B cell (primary cell): ENCODE measurements around the gene RNASE8. TPM values are rescaled to one million over a fixed set of nuclear protein-coding genes. Genes with fewer than 3 reads are reported as not detected.

Experiments used
- ATAC-seq: fragments of 200-7000 bp; cut with Tn5 transposase; one replicate; pipeline ENCODE4 v1.10.0; 2021; ENCODE audit warnings: low read depth, mild to moderate bottlenecking, moderate number of reproducible peaks, moderate library complexity
- CTCF ChIA-PET: fragments of 350-600 bp; sonication (Branson Sonifier 250); formaldehyde crosslinking; loops from one replicate; lab custom pipeline; 2021; ENCODE audit warnings: antibody characterized with exemption, inconsistent platforms; lab: Charles Lee
- POLR2A ChIA-PET: fragments of 350-600 bp; sonication (Branson Sonifier 250); formaldehyde crosslinking; loops from one replicate; lab custom pipeline; 2021; ENCODE audit warnings: antibody characterized with exemption; lab: Charles Lee
- DNase-seq: peaks from one replicate; pipeline ENCODE4 v3.0.0; 2013
- H2AFZ ChIP-seq: 2 replicates; pipeline ENCODE4 v1.6.1; 2012; ENCODE audit warnings: mild to moderate bottlenecking, low read depth, low read length; ENCODE audit not compliant: insufficient read depth, poor library complexity, severe bottlenecking
- H3K27ac ChIP-seq, 2 donors: 1 replicate in 1 of 2; 2 replicates in 1 of 2; pipeline ENCODE4 v1.5.1; 2012 to 2013; ENCODE audit warnings: low read length in 2 of 2, mild to moderate bottlenecking in 2 of 2, moderate library complexity in 1 of 2
- H3K27me3 ChIP-seq, 4 experiments: fragments of 200-600 bp in 1 of 4; sonication (generic) in 1 of 4; replicated peaks in 1 of 4; 1 replicate in 2 of 4; 2 replicates in 2 of 4; pipeline versions ENCODE4 v1.6.1 to v1.7.0; 2013 to 2016; ENCODE audit warnings: low read length in 3 of 4, mild to moderate bottlenecking in 2 of 4, mixed read lengths in 1 of 4, moderate library complexity in 1 of 4; ENCODE audit not compliant: insufficient read depth in 4 of 4, control insufficient read depth in 3 of 4; ENCODE audit errors: control extremely low read depth in 1 of 4
- H3K36me3 ChIP-seq, 2 experiments: replicated peaks in 1 of 2; 1 replicate in 1 of 2; 2 replicates in 1 of 2; pipeline versions ENCODE4 v1.6.1 to v1.7.1; 2013; ENCODE audit warnings: low read length in 1 of 2; ENCODE audit not compliant: insufficient read depth in 2 of 2, control insufficient read depth in 1 of 2; ENCODE audit errors: control extremely low read depth in 1 of 2, extremely low read depth in 1 of 2
- H3K4me1 ChIP-seq, 2 donors: fragments of 200-600 bp in 1 of 2; sonication (generic) in 1 of 2; 1 replicate in 1 of 2; 2 replicates in 1 of 2; pipeline versions ENCODE4 v1.5.1 to v1.6.1; 2013 to 2017; ENCODE audit warnings: low read length in 2 of 2; ENCODE audit not compliant: control insufficient read depth in 2 of 2, insufficient read depth in 2 of 2
- H3K4me2 ChIP-seq: replicated peaks from 2 replicates; pipeline ENCODE3; 2012; ENCODE audit warnings: mild to moderate bottlenecking, low read depth, low read length; ENCODE audit not compliant: poor library complexity, severe bottlenecking
- H3K4me3 ChIP-seq, 5 experiments: fragments of 200-600 bp in 1 of 5; sonication (generic) in 1 of 5; 1 replicate in 3 of 5; 2 replicates in 2 of 5; pipeline versions ENCODE4 v1.5.1 to v1.7.0; 2011 to 2016; ENCODE audit warnings: low read length in 4 of 5, mild to moderate bottlenecking in 4 of 5, low read depth in 2 of 5, control low read depth in 1 of 5, moderate library complexity in 1 of 5; ENCODE audit not compliant: insufficient read depth in 1 of 5; ENCODE audit errors: control extremely low read depth in 1 of 5, extremely low read depth in 1 of 5
- H3K79me2 ChIP-seq: fragments of 200-600 bp; sonication (generic); one replicate; pipeline ENCODE4 v1.6.0; 2016; ENCODE audit warnings: low read length; ENCODE audit not compliant: control insufficient read depth, insufficient read depth
- H3K9ac ChIP-seq: fragments of 200-600 bp; sonication (generic); 2 replicates; pipeline ENCODE4 v1.6.1; 2017; ENCODE audit warnings: mild to moderate bottlenecking, low read length, moderate library complexity
- H3K9me3 ChIP-seq, 3 donors: one replicate each; pipeline versions ENCODE4 v1.6.1 to v1.7.1; 2013; ENCODE audit warnings: low read length in 2 of 3; ENCODE audit not compliant: control insufficient read depth in 2 of 3, insufficient read depth in 1 of 3; ENCODE audit errors: control extremely low read depth in 1 of 3
- H4K20me1 ChIP-seq: 2 replicates; pipeline ENCODE4 v1.6.0; 2012; ENCODE audit warnings: mild to moderate bottlenecking, low read length; ENCODE audit not compliant: insufficient read depth, control insufficient read depth, poor library complexity, severe bottlenecking
- H3K27ac Mint-ChIP-seq: one replicate; pipeline ENCODE4 v1.8.0; 2021; ENCODE audit warnings: mixed read lengths
- H3K27me3 Mint-ChIP-seq: one replicate; pipeline ENCODE4 v1.8.0; 2021; ENCODE audit warnings: mixed read lengths
- H3K4me1 Mint-ChIP-seq: one replicate; pipeline ENCODE4 v1.8.0; 2021; ENCODE audit warnings: mixed read lengths
- H3K4me3 Mint-ChIP-seq: one replicate; pipeline ENCODE4 v1.8.0; 2021; ENCODE audit warnings: mixed read lengths
- H3K9me3 Mint-ChIP-seq: one replicate; pipeline ENCODE4 v1.8.0; 2022; ENCODE audit warnings: mixed read lengths; ENCODE audit not compliant: insufficient read depth
- EZH2 ChIP-seq: IDR thresholded peaks from 2 replicates; pipeline ENCODE4 v1.6.1; 2012; ENCODE audit warnings: borderline replicate concordance, low read depth, mild to moderate bottlenecking, moderate library complexity, low read length; ENCODE audit not compliant: insufficient read depth, poor library complexity, severe bottlenecking
- WGBS: methylation state at CpG from one replicate; pipeline ENCODE4 v1.1.5; 2013; ENCODE audit warnings: missing lambda C conversion rate; ENCODE audit not compliant: insufficient coverage; 5-methylcytosine and 5-hydroxymethylcytosine counted together
- intact Hi-C: fragments of 100-400 bp; cut with micrococcal nuclease; formaldehyde crosslinking; loops from one replicate; pipeline ENCODE4 v1.10.0; 2022
- polyA plus RNA-seq: library from polyadenylated mRNA; depleted of rRNA; stranded (reverse); fragments of >200 nt; gene quantifications from 2 replicates; pipeline ENCODE4 v1.2.3, GENCODE V29; 2012
- total RNA-seq, 2 donors: library from RNA; stranded (reverse); fragments of 120-200 nt in 1 of 2; gene quantifications; 1 replicate in 1 of 2; 2 replicates in 1 of 2; pipeline versions ENCODE4 v1.2.3 to v1.2.4, GENCODE V29; 2013 to 2022
- TF ChIP-seq, protein P1 (sequence below): fragments of 200-600 bp; IDR thresholded peaks from one replicate; pipeline ENCODE4 v1.8.0; 2022; ENCODE audit warnings: antibody characterized with exemption, mild to moderate bottlenecking

Gene RNASE8
- total and polyA plus RNA-seq, 2 donors (not counting 1 experiment from before 2014, with no cell fraction given), result not detected

DNA sequence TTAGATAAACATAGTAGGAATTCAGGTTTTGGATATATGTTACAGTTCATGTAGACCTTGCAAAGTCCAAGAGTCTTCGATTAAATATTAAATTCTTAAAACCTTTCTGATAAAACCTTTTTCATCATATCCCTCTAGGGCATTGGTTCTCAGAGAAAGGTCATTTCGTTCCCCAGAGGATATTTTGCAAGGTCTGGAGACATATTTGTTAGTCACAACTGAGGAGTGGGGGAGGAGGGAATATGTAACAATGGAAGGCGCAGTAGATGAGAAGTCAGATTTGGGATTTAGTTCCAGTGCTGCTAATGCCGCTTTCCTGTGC, 48.5 kb downstream of the RNASE8 start:
- Histone ChIP-seq H3K4me2 (no peak overlapping the region), H3K4me3 (no peak overlapping the region), H3K27me3 (peaks cover 0 to 7% (median 2%) of the 10 kb centered on the region in 4 experiments), H2AFZ (no peak overlapping the region), H4K20me1 (no peaks in the 10 kb centered on the region), H3K9ac (no peak overlapping the region), H3K27ac (no peak overlapping the region), H3K9me3 (no peaks in the 10 kb centered on the region), H3K36me3 (no peaks in the 10 kb centered on the region), H3K4me1 (peaks cover 12 to 20% of the 10 kb centered on the region in 2 donors), H3K79me2 (no peaks in the 10 kb centered on the region)
- TF ChIP-seq EZH2, result no peak
- TF ChIP-seq, protein P1, sequence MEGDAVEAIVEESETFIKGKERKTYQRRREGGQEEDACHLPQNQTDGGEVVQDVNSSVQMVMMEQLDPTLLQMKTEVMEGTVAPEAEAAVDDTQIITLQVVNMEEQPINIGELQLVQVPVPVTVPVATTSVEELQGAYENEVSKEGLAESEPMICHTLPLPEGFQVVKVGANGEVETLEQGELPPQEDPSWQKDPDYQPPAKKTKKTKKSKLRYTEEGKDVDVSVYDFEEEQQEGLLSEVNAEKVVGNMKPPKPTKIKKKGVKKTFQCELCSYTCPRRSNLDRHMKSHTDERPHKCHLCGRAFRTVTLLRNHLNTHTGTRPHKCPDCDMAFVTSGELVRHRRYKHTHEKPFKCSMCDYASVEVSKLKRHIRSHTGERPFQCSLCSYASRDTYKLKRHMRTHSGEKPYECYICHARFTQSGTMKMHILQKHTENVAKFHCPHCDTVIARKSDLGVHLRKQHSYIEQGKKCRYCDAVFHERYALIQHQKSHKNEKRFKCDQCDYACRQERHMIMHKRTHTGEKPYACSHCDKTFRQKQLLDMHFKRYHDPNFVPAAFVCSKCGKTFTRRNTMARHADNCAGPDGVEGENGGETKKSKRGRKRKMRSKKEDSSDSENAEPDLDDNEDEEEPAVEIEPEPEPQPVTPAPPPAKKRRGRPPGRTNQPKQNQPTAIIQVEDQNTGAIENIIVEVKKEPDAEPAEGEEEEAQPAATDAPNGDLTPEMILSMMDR, result no peak
- intact Hi-C loops, result loop anchor here (10.0 kb wide), 1 partner anchor 491 kb away; no protein-coding TSS in a partner anchor
- CTCF ChIA-PET, result interaction anchor here (0.6 to 11.8 kb wide), 10 partner anchors 8 to 135 kb away, joined by 3 to 348 read pairs (median 20); partner anchors contain the start of gene ARHGEF40
- ATAC-seq, result no peak
- POLR2A ChIA-PET, result no interaction called here
- no peak overlapping the region for H3K27ac Mint-ChIP-seq
- no peak overlapping the region for H3K4me3 Mint-ChIP-seq
- no peaks in the 10 kb centered on the region for H3K9me3 Mint-ChIP-seq
- 92% methylated on average over 2 of the region's 4 CpGs for WGBS
- DNase-seq, result no peak
- H3K27me3 Mint-ChIP-seq, result peaks cover 7% of the 10 kb centered on the region
- peaks cover 12% of the 10 kb centered on the region for H3K4me1 Mint-ChIP-seq

DNA sequence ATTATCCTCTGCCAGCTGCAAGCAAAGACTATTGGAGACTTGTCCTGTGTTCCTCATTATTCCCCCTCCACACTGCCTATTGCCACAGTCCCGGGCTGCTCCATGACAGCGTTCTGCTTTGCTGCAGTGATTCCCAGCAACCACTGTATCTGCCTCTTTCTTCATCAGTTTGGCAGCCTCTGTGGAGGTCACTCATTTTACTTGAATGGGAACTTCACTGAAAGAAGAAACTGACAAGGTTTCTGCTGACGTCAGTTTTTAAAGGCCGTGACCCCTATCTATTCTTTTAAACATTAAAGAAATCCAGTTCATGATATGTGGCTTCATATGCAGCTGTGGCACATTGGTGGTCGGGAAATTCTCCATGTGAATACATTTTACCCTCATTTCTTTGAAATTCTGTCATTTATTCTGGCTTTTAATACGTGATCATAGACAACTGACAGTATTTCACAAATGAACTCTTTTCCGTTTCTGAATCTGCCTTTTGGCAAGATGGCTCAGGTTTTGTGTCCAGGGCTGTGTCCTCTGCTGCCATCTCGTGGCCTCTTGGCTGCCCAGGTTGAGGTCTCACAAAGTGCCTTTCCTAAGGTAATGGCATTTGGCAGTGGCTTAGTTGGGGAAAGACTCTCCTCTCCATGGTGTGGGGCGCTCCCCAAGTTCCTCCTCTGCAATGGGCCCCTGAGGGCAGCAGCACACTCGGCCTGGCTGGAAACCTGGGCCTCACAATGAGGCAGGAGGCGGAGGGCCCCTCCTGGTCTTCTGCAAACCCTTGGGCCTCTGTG, 49.1 kb downstream of the RNASE8 start:
- Histone ChIP-seq H3K9ac (no peak overlapping the region), H3K9me3 (no peaks in the 10 kb centered on the region), H3K4me3 (no peak overlapping the region), H3K4me1 (peaks cover 12 to 20% of the 10 kb centered on the region in 2 donors), H3K27me3 (peaks cover 0 to 3% (median under 1%) of the 10 kb centered on the region in 4 experiments), H3K79me2 (no peaks in the 10 kb centered on the region), H3K4me2 (peak overlapping the region; percentile 48), H2AFZ (peak overlapping the region; percentile 52), H3K27ac (no peak overlapping the region), H4K20me1 (no peaks in the 10 kb centered on the region), H3K36me3 (no peaks in the 10 kb centered on the region)
- whole genome bisulfite sequencing, result 46% methylated on average over 7 of the region's 11 CpGs
- H3K4me1 Mint-ChIP-seq, result peaks cover 12% of the 10 kb centered on the region
- H3K4me3 Mint-ChIP-seq, result peak overlapping the region; percentile 29
- peaks cover 3% of the 10 kb centered on the region for H3K27me3 Mint-ChIP-seq
- peak; percentile 77 for DNase-seq
- H3K9me3 Mint-ChIP-seq, result no peaks in the 10 kb centered on the region
- no peak overlapping the region for H3K27ac Mint-ChIP-seq
- TF ChIP-seq, protein P1, result peak; percentile 75
- TF ChIP-seq EZH2, result no peak
- ATAC-seq, result no peak
- ChIA-PET CTCF (interaction anchor here (1.7 to 11.8 kb wide), 7 partner anchors 8 to 92 kb away, joined by 5 to 348 read pairs (median 133); partner anchors contain the start of gene ARHGEF40), POLR2A (no interaction called here)
- intact Hi-C loops, result loop anchor here (10.0 kb wide), 1 partner anchor 492 kb away; no protein-coding TSS in a partner anchor
